NK-92 (cell line): Measurements from ENCODE around the gene OR2V2.
"Not testable (repeated sequence)": the region's sequence is repeated elsewhere in the genome, so short reads cannot be mapped to it uniquely, and the experiment has no call there.

Experiments used
- DNase-seq: peaks from one replicate; lab custom pipeline; 2025; ENCODE audit not compliant: unreplicated experiment; lab: John Stamatoyannopoulos, UW

Gene OR2V2, protein sequence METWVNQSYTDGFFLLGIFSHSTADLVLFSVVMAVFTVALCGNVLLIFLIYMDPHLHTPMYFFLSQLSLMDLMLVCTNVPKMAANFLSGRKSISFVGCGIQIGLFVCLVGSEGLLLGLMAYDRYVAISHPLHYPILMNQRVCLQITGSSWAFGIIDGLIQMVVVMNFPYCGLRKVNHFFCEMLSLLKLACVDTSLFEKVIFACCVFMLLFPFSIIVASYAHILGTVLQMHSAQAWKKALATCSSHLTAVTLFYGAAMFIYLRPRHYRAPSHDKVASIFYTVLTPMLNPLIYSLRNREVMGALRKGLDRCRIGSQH

DNA sequence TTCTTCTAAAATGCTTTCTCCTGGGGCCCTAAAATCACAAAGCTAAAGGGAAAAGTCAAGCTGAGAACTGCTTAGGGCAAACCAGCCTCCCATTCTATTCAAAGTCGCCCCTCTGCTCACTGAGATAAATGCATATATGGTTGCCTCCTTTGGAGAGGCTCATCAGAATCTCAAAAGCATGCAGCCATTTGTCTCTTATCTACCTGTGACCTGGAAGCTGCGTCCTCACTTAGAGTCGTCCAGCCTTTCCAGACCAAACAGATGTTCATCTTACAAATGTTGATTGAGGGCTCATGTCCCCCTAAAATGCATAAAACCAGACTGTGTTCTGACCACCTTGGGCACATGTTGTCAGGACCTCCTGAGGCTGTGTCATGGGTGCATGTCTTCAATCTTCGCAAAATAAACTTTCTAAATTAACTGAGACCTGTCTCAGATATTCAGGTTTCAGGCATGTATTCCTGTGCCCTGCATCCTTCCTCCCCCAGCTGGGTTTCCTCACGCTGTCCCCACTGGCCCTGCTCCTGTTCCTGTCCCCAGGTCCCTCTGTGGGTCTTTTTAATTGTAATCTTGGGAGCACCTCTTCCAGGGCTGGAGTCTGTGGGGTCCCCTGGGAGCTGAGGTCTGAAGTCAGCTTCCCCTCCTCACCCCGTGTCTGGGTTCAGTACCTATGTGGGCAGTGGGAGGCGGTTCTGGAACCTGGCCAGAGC lies at the start of gene OR2V2:
Gene OR2V2, plus strand, starts transcription at position 660 of the 710 bp plus-strand sequence. CDS start 7,357 bp downstream, outside the sequence.
- DNase-seq: not testable (repeated sequence)

DNA sequence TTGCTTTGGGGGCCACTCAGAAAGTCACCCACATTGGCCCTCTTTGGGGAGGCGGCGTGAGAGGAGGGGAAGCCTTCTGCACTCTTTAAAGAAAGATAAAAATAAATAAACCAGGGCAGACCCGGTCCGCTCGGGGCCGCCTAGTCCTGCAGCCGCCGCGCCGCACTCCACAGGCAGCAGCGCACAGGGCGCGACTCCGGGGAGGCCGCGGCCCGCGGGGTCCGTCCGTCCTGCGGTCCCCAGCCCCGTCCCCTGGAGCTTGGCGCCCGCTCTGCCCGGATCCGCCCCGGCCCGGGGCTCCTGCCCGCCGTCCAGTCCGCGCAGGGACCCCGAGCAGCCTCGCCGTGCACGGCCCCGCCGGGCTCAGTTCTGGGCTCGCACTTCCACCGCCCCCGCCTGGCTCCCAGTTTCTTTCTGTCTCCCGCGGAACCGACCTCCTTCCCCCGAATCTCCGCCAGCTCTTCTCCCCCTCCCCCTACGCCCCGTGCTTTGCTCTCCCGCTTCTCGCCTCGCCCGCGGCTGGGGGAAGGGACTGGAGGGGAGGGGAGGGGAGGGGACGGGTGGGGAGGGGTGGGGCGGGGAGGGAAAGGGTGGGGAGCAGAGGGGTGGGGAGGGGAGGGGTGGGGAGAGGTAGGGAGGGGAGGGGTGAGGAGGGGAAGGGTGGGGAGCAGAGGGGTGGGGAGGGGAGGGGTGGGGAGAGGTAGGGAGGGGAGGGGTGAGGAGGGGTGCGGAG lies 49.5 kb upstream of the OR2V2 start:
- not testable (repeated sequence) for DNase-seq

DNA sequence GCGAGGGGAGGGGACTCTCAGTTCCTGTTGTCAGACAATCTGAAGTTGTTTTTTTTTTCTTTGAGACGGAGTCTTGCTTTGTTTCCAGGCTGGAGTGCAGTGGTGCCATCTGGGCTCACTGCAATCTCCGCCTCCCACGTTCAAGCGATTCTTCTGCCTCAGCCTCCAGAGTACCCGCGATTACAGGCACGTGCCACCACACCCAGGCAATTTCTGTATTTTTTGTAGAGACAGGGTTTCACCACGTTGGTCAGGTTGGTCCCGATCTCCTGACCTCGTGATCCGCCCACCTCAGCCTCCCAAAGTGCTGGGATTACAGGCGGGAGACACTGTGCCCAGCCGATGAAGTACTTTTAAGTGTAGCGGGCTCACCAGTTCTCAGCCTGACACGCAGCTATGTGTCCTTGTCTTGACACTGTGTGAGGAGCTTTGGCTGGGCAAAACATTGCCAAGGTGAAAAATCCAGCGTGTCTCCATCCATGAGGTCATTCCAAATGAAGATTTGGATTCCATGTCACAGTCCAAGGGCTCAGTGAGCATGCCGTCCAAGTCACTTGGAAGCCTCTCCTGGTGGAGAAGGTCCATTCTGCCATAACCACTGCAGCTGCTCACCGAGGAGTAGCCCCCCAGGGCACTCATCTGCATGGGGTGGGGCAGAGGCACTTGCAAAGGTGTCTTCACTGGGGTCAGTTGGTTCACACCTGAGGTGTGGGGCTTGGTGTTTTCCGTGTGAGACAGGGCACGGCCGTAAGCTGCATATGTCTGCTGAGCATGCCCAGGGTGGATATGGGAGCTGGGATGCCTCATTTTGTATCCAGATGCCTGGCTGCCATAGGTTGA lies 48.4 kb upstream of the OR2V2 start:
- DNase-seq: no peak

GRCh38 chr5:181099602-181100086 lies 47.7 kb upstream of the OR2V2 start:
- no peak for DNase-seq

DNA sequence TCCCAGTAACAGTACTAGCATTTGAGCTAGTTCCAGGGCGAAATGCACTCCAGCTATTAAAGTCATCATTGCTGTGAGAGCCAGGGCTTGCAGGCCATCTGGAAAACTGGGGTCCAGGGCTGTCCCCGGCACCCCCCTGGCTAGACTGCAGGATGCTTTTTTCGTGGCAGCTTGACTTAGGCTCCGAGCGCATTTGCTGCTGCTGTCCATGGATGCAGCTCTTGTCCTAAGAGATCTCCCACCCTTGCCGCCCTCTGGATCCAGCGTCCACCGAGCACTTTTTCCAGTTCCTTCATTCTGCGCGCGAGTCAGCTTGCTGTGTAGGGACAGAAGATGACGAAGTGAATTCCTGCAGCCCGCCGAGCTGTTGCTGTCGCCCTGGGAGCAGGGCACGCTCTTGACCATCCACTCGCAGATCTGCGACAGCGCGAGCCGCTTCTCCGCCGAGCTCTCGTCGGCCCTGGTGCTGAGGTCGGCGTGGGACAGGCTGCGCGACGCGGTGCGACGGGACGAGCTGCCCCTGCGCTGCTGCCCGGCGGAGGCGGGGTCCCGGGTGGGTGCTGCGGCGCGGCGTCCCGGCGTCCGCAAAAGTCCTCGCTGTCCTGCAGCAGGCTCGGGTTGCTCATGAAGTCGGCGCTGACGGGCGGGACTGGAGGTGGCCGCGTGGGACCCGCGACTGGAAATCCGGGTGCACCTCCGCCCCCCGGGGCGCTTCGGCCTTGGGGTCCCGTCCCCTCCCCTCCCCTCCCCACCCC lies 47.1 kb upstream of the OR2V2 start:
- no peak for DNase-seq

GRCh38 chr5:181101030-181101641 lies 46.2 kb upstream of the OR2V2 start:
- DNase-seq: not testable (repeated sequence)

DNA sequence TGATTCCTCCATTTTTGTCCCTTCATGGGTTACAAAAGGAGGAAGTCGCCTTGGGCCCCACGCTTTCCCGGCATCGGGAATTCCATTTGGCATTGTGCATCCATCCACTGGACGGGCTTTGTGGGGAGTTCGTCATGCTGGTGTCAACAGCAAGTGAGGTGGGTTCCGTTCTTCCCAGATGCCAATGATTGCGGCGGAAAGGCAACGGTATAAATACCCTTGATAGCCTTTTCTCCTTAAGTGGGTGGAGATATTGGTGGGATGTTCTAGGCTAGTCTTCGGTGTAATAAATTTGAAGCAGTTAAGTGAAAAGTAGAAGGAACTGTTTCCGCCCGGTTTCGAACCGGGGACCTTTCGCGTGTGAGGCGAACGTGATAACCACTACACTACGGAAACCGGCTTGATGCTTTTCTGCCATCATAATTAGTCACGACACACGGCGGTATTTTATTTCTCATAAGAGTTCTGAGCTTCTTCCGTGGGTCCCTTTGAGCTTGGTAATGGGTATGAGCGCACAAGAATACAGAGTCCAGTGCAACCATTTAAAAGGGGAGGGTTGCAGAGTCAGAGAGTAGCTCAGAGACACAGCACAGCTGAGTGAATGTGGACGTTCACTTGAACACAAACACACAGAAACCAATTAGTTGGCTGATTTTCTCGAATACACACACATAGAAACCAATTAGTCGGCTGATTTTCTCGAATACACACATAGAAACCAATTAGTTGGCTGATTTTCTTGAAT lies 45.3 kb upstream of the OR2V2 start:
- DNase-seq: not testable (repeated sequence)

DNA sequence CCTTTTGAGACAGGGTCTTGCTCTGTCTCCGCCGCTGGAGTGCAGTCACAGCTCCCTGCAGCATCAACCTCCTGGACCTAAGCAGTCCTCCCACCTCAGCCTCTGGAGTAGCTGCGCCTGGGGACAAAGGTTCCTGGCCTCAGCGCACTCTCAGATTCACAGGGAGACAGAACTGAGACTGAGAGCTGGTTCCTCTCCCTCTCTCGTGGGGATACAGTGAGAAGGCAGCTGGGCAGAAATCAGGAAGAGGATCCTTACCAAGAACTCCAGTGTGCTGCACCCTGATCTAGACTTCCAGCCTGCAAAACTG lies 43.2 kb upstream of the OR2V2 start:
- DNase-seq: not testable (repeated sequence)

GRCh38 chr5:181104606-181105390 lies 42.6 kb upstream of the OR2V2 start:
- DNase-seq: not testable (repeated sequence)

GRCh38 chr5:181105391-181106025 lies 41.9 kb upstream of the OR2V2 start:
- DNase-seq: no peak

- no peak for DNase-seq
Observed at GRCh38 chr5:181107699-181108098, 39.7 kb upstream of the OR2V2 start.

GRCh38 chr5:181108578-181109165 lies 38.7 kb upstream of the OR2V2 start:
- DNase-seq: no peak

DNA sequence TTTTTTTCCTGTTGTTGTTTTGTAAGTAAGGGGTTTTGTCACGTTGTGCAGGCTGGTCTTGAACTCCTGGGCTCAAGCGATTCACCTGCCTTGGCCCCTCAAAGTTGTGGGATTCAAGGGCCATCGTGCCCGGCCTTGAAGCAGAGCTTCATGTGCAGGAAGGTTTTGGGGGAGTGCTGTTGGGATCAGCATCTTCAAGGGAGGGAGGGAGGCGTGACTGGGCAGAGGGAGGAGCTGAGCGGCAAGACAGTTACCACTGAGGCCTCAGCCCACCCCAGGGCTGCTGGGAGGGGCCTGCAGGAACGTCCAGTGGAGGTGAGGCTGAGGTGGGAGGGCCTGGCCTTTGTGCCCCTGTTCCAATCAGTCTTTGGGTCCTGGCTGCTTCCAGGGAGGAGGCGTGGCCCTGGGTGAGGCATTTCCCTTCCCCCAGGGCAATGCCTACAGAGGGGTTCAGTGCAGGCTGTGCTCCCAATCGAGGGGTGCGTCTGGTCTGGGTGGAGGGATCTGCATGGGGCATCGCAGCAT lies 37.8 kb upstream of the OR2V2 start:
- no peak for DNase-seq

DNA sequence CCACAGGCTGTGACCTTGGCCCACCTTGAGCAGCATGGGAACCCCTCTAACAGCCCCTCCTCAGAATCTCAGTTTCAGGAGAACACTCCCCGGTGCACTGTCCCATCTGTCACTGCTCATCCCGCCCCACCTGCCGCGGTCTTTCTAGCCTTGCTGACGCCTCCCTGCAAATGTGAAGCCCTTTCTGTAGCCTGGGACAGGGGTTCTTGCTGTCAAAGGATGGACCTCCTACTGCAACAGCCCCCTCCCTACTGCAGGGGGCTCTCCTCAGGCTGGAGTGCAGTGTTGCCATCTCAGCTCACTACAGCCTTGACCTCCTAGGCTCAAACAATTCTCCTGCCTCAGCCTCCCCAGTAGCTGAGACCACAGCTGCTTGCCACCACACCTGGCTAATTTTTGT lies 36.4 kb upstream of the OR2V2 start:
- no peak for DNase-seq

GRCh38 chr5:181112476-181112875 lies 34.9 kb upstream of the OR2V2 start:
- no peak for DNase-seq

GRCh38 chr5:181113572-181113971 lies 33.8 kb upstream of the OR2V2 start:
- DNase-seq: not testable (repeated sequence)

GRCh38 chr5:181114284-181114843 lies 33.0 kb upstream of the OR2V2 start:
- DNase-seq: no peak
